HCT116 (cell line): ENCODE data around the gene LIG1. TPM values are rescaled to one million over a fixed set of nuclear protein-coding genes. Genes with fewer than 3 reads are reported as not detected.
A peak's percentile ranks its signal among the peaks of the same experiment; 100 is the strongest.

Experiments
- ATAC-seq: fragments of 200-7000 bp; cut with Tn5 transposase; 2 replicates; pipeline ENCODE4 v1.9.1; 2020; ENCODE audit warnings: mild to moderate bottlenecking, moderate library complexity
- BruUV-seq: library from RNA; stranded (reverse); fragments of 400-500 nt; replicated peaks from 2 replicates; lab custom pipeline; 2021; lab: Mats Ljungman, UMichigan
- CTCF ChIA-PET: fragments of 300-600 bp; sonication (Branson Sonifier 250); formaldehyde crosslinking; loops from one replicate; lab custom pipeline; 2021; ENCODE audit warnings: antibody characterized with exemption; lab: Charles Lee
- POLR2A ChIA-PET: fragments of 300-600, 350-600 bp; sonication (Branson Sonifier 250); formaldehyde crosslinking; loops from one replicate; lab custom pipeline; 2021; ENCODE audit warnings: antibody characterized with exemption; lab: Charles Lee
- RAD21 ChIA-PET, 2 experiments: fragments of 300-600 bp; sonication (Branson Sonifier 250); formaldehyde crosslinking; loops; one replicate each; lab custom pipeline; 2023; ENCODE audit warnings: low total read pairs in 2 of 2; ENCODE audit not compliant: uncharacterized antibody in 2 of 2, unreplicated experiment in 2 of 2, low non-redundant PET in 1 of 2; lab: Charles Lee
- DNase-seq: peaks from one replicate; pipeline ENCODE4 v3.0.0-alpha.2; 2010; ENCODE audit warnings: low read depth, low spot score
- H2AFZ ChIP-seq: fragments of 200-600 bp; shearing (Covaris generic), sonication (generic); 2 replicates; pipeline ENCODE4 v1.6.1; 2017; ENCODE audit warnings: low read depth, mixed run types, mixed read lengths, antibody characterized with exemption, low read length; ENCODE audit not compliant: poor library complexity, severe bottlenecking
- H3K27ac ChIP-seq: 2 replicates; pipeline ENCODE4 v1.5.1; 2012; ENCODE audit warnings: low read depth, low read length
- H3K27me3 ChIP-seq: fragments of 200-600 bp; sonication (generic); 2 replicates; pipeline ENCODE4 v1.6.1; 2016; ENCODE audit warnings: mixed run types, low read length, mixed read lengths; ENCODE audit not compliant: insufficient read depth
- H3K36me3 ChIP-seq, 2 experiments: fragments of 200-500 bp in 1 of 2; fragments of 200-600 bp in 1 of 2; sonication (Bioruptor generic) in 1 of 2; sonication (generic) in 1 of 2; 2 replicates each; pipeline versions ENCODE4 v1.5.1 to v1.6.1; 2014 to 2016; ENCODE audit warnings: low read length in 2 of 2, inconsistent platforms in 1 of 2, mixed read lengths in 1 of 2, mixed run types in 1 of 2; ENCODE audit not compliant: insufficient read depth in 2 of 2, control insufficient read depth in 1 of 2
- H3K4me1 ChIP-seq, 2 experiments: fragments of 200-600 bp in 1 of 2; sonication (generic) in 1 of 2; 2 replicates each; pipeline versions ENCODE4 v1.5.1 to v1.6.1; 2012 to 2017; ENCODE audit warnings: low read length in 2 of 2, inconsistent platforms in 1 of 2, mild to moderate bottlenecking in 1 of 2, mixed read lengths in 1 of 2, mixed run types in 1 of 2, moderate library complexity in 1 of 2; ENCODE audit not compliant: insufficient read depth in 2 of 2, control insufficient read depth in 1 of 2
- H3K4me2 ChIP-seq: fragments of 200-600 bp; sonication (generic); 2 replicates; pipeline ENCODE4 v1.6.1; 2017; ENCODE audit warnings: mixed run types, low read length, mixed read lengths
- H3K4me3 ChIP-seq, 2 experiments: fragments of 200-600 bp in 1 of 2; sonication (generic) in 1 of 2; replicated peaks in 1 of 2; 2 replicates each; pipeline ENCODE4 v1.5.1; 2011 to 2016; ENCODE audit warnings: low read length in 2 of 2, control low read depth in 1 of 2, low read depth in 1 of 2, mild to moderate bottlenecking in 1 of 2, mixed read lengths in 1 of 2, mixed run types in 1 of 2
- H3K79me2 ChIP-seq: fragments of 200-600 bp; sonication (generic); 2 replicates; pipeline ENCODE4 v1.6.1; 2017; ENCODE audit warnings: mild to moderate bottlenecking, mixed run types, low read length, moderate library complexity, mixed read lengths; ENCODE audit not compliant: insufficient read depth
- H3K9ac ChIP-seq: fragments of 200-600 bp; sonication (generic); 2 replicates; pipeline ENCODE4 v1.6.1; 2016; ENCODE audit warnings: low read length, mixed read lengths
- H3K9me2 ChIP-seq: fragments of 200-600 bp; sonication (generic), shearing (Covaris generic); 2 replicates; pipeline ENCODE4 v1.6.1; 2017; ENCODE audit warnings: mixed run types, mild to moderate bottlenecking, moderate library complexity; ENCODE audit not compliant: insufficient read depth
- H3K9me3 ChIP-seq, 2 experiments: fragments of 200-500 bp in 1 of 2; fragments of 200-600 bp in 1 of 2; sonication (Bioruptor generic) in 1 of 2; sonication (generic) in 1 of 2; 2 replicates each; pipeline ENCODE4 v1.6.1; 2014 to 2017; ENCODE audit warnings: low read length in 2 of 2, mixed read lengths in 2 of 2, inconsistent platforms in 1 of 2, low read depth in 1 of 2, mild to moderate bottlenecking in 1 of 2, mixed run types in 1 of 2, moderate library complexity in 1 of 2; ENCODE audit not compliant: control insufficient read depth in 1 of 2, insufficient read depth in 1 of 2
- H4K20me1 ChIP-seq: fragments of 200-600 bp; sonication (generic), shearing (Covaris generic); 2 replicates; pipeline ENCODE4 v1.6.1; 2017; ENCODE audit warnings: mixed run types, mild to moderate bottlenecking, moderate library complexity; ENCODE audit not compliant: insufficient read depth
- CBX3 ChIP-seq: IDR thresholded peaks from 2 replicates; pipeline ENCODE4 v1.6.1; 2012; ENCODE audit warnings: low read depth
- CTCF ChIP-seq, 3 experiments: fragments of 200-600 bp in 1 of 3; sonication (generic) in 1 of 3; IDR thresholded peaks in 2 of 3; conservative IDR thresholded peaks in 1 of 3; 2 replicates each; pipeline ENCODE4 v1.5.1; 2012 to 2017; ENCODE audit warnings: low read depth in 2 of 3, low read length in 2 of 3, antibody characterized with exemption in 1 of 3, borderline replicate concordance in 1 of 3, control low read depth in 1 of 3, mild to moderate bottlenecking in 1 of 3, mixed read lengths in 1 of 3, mixed run types in 1 of 3, moderate library complexity in 1 of 3; ENCODE audit not compliant: insufficient read depth in 1 of 3
- SP1 ChIP-seq: IDR thresholded peaks from 2 replicates; pipeline ENCODE4 v1.6.1; 2012; ENCODE audit warnings: low read depth
- intact Hi-C: fragments of 100-400 bp; cut with micrococcal nuclease; formaldehyde crosslinking; loops from 2 replicates; pipeline ENCODE4 v1.10.0; 2022
- total RNA-seq: library from RNA; stranded (reverse); gene quantifications from one replicate; pipeline ENCODE4 v1.2.1, GENCODE V29; 2021; ENCODE audit not compliant: unreplicated experiment
- TF ChIP-seq, protein P1 (sequence below): IDR thresholded peaks from 2 replicates; pipeline ENCODE4 v1.6.1; 2011; ENCODE audit warnings: mild to moderate bottlenecking, low read length, moderate library complexity; ENCODE audit not compliant: insufficient replicate concordance; ENCODE audit errors: extremely low read depth

The LIG1 gene
- total RNA-seq, 1 experiment from 2014 or later: 122 TPM

DNA sequence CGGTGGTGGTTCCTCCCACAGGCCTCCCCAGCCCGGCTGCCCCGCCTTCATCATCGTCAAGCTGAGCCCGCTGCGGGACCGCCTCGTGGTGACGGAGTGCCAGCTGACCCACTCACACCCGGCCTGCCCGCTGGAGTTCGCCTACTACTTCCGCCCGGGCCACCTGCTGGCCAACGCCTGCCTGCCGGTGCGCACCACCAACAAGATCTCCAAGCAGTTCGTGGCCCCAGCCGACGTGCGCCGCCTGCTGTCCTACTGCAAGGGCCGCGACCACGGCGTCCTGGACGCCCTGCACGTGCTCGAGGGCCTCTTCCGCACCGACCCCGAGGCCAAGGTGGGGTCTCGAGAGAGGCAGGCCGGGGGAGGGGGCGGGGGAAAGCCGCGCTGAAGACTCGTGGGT is 12.3 kb upstream of the LIG1 start:
- no peaks in the 10 kb centered on the region for H3K4me1 ChIP-seq
- BruUV-seq: no TSS peak
- no peak overlapping the region for H3K27ac ChIP-seq
- no peak overlapping the region for H3K4me2 ChIP-seq
- peak in 2 of 3 experiments; percentile 23 to 33; a peak in 3 of 6 replicates for TF ChIP-seq CTCF (IDR thresholded peaks at IDR 0.05 in 2 of 3, conservative IDR thresholded peaks at IDR 0.05 in 1 of 3; ENCODE audit: borderline replicate concordance in 1 of 3, insufficient read depth in 1 of 3, low read depth in 2 of 3, low read length in 2 of 3)
- no peak for TF ChIP-seq SP1
- ATAC-seq (peak; percentile 51; the same call in 1 of the 2 replicates), DNase-seq (no peak)
- H3K36me3 ChIP-seq: 0 out of 4 replicates have a peak, but pooled peaks cover 0 to 7% of the 10 kb centered on the region in 2 experiments
- H4K20me1 ChIP-seq: no peaks in the 10 kb centered on the region
- RAD21 ChIA-PET: no interaction called here
- no peaks in the 10 kb centered on the region for H3K27me3 ChIP-seq
- no peak overlapping the region for H3K9ac ChIP-seq
- CTCF ChIA-PET: no interaction called here
- no peak overlapping the region for H2AFZ ChIP-seq
- no peaks in the 10 kb centered on the region for H3K79me2 ChIP-seq
- intact Hi-C loops: no loop called here
- H3K9me3 ChIP-seq: peaks cover 0 to 5% of the 10 kb centered on the region in 2 experiments; a peak in 1 of 4 replicates
- POLR2A ChIA-PET: no interaction called here
- H3K9me2 ChIP-seq: no peaks in the 10 kb centered on the region
- no peak overlapping the region for H3K4me3 ChIP-seq

- CTCF ChIA-PET: no interaction called here
- Histone ChIP-seq H3K27me3 (no peaks in the 10 kb centered on the region), H3K4me2 (no peak overlapping the region), H3K4me3 (no peak overlapping the region), H3K27ac (no peak overlapping the region), H3K36me3 (0 out of 4 replicates have a peak, but pooled peaks cover 0 to 10% of the 10 kb centered on the region in 2 experiments), H3K4me1 (no peaks in the 10 kb centered on the region), H3K9ac (no peak overlapping the region), H4K20me1 (no peaks in the 10 kb centered on the region), H3K79me2 (no peaks in the 10 kb centered on the region), H3K9me2 (no peaks in the 10 kb centered on the region), H3K9me3 (peaks cover 0 to 5% of the 10 kb centered on the region in 2 experiments; a peak in 1 of 4 replicates), H2AFZ (no peak overlapping the region)
- RAD21 ChIA-PET: no interaction called here
- BruUV-seq: no TSS peak
- intact Hi-C loops: no loop called here
- DNase-seq (no peak), ATAC-seq (no peak)
- POLR2A ChIA-PET: no interaction called here
- peak; percentile 52; the same call in 1 of the 2 replicates for TF ChIP-seq CBX3
- TF ChIP-seq, protein P1, sequence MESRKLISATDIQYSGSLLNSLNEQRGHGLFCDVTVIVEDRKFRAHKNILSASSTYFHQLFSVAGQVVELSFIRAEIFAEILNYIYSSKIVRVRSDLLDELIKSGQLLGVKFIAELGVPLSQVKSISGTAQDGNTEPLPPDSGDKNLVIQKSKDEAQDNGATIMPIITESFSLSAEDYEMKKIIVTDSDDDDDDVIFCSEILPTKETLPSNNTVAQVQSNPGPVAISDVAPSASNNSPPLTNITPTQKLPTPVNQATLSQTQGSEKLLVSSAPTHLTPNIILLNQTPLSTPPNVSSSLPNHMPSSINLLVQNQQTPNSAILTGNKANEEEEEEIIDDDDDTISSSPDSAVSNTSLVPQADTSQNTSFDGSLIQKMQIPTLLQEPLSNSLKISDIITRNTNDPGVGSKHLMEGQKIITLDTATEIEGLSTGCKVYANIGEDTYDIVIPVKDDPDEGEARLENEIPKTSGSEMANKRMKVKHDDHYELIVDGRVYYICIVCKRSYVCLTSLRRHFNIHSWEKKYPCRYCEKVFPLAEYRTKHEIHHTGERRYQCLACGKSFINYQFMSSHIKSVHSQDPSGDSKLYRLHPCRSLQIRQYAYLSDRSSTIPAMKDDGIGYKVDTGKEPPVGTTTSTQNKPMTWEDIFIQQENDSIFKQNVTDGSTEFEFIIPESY: no peak
Measured at GRCh38 chr19:48181505-48181904, 11.4 kb upstream of the LIG1 start.
